22Rv1 (cell line): Measurements from ENCODE around the gene FAM117B.

Experiments used
- CTCF ChIP-seq: fragments of 450-650 bp; IDR thresholded peaks from 2 replicates; pipeline ENCODE4 v1.5.1; 2017; ENCODE audit warnings: mild to moderate bottlenecking
- ZFX ChIP-seq: fragments of 450-650 bp; IDR thresholded peaks from 2 replicates; pipeline ENCODE4 v1.6.1; 2017; ENCODE audit warnings: antibody characterized with exemption, borderline replicate concordance

- TF ChIP-seq CTCF (no peak), ZFX (no peak)
These were observed 130.7 kb downstream of the FAM117B start for GRCh38 chr2:202765436-202765835.
